ENCODE measurements around the gene ZNF41.

Gene ZNF41

GRCh38 chrX:47507153-47507867 is 24.3 kb upstream of the ZNF41 start:
- Histone ChIP-seq H3K27me3 (ENCODE audit: insufficient read depth, low read length, poor library complexity) (no peaks in the 10 kb centered on the region), H3K9me3 (ENCODE audit: insufficient read depth, low read length, severe bottlenecking) (no peaks in the 10 kb centered on the region), H3K9ac (ENCODE audit: low read depth, low read length) (no peak overlapping the region), H3K79me2 (ENCODE audit: insufficient read depth, low read length) (no peaks in the 10 kb centered on the region), H3K4me3 (ENCODE audit: low read depth in 1 of 2, low read length in 2 of 2) (no peak overlapping the region), H3K36me3 (ENCODE audit: insufficient read depth, low read length) (no peaks in the 10 kb centered on the region), H4K20me1 (ENCODE audit: insufficient read depth, low read length) (no peaks in the 10 kb centered on the region), H3K4me1 (ENCODE audit: insufficient read depth, low read length) (0 out of 2 replicates have a peak, but pooled peaks cover under 1% of the 10 kb centered on the region), H3K4me2 (ENCODE audit: insufficient read depth, low read length) (no peak overlapping the region), H2AFZ (ENCODE audit: low read depth, low read length) (no peak overlapping the region), H3K27ac (ENCODE audit: low read length) (no peak overlapping the region)
- TF ChIP-seq CTCF (IDR thresholded peaks at IDR 0.05; ENCODE audit: borderline replicate concordance, extremely low read depth, low read length, poor library complexity, severe bottlenecking) (no peak), EZH2 (IDR thresholded peaks at IDR 0.05; ENCODE audit: borderline replicate concordance, low read depth, low read length, severe bottlenecking) (no peak)
- ATAC-seq (ENCODE audit: insufficient read depth, low read depth) (no peak), DNase-seq (no peak)

- Histone ChIP-seq H3K4me2 (ENCODE audit: insufficient read depth, low read length) (no peak overlapping the region), H3K9ac (ENCODE audit: low read depth, low read length) (no peak overlapping the region), H3K9me3 (ENCODE audit: insufficient read depth, low read length, severe bottlenecking) (no peaks in the 10 kb centered on the region), H3K36me3 (ENCODE audit: insufficient read depth, low read length) (no peaks in the 10 kb centered on the region), H3K79me2 (ENCODE audit: insufficient read depth, low read length) (no peaks in the 10 kb centered on the region), H3K27ac (ENCODE audit: low read length) (no peak overlapping the region), H3K4me1 (ENCODE audit: insufficient read depth, low read length) (no peaks in the 10 kb centered on the region), H3K4me3 (ENCODE audit: low read depth in 1 of 2, low read length in 2 of 2) (no peak overlapping the region), H4K20me1 (ENCODE audit: insufficient read depth, low read length) (no peaks in the 10 kb centered on the region), H3K27me3 (ENCODE audit: insufficient read depth, low read length, poor library complexity) (no peaks in the 10 kb centered on the region), H2AFZ (ENCODE audit: low read depth, low read length) (no peak overlapping the region)
- TF ChIP-seq EZH2 (IDR thresholded peaks at IDR 0.05; ENCODE audit: borderline replicate concordance, low read depth, low read length, severe bottlenecking), result no peak
- no peak for TF ChIP-seq CTCF (IDR thresholded peaks at IDR 0.05; ENCODE audit: borderline replicate concordance, extremely low read depth, low read length, poor library complexity, severe bottlenecking)
- ATAC-seq (ENCODE audit: insufficient read depth, low read depth) (no peak), DNase-seq (no peak)
Measured at GRCh38 chrX:47503151-47503550, 20.1 kb upstream of the ZNF41 start.

- TF ChIP-seq CTCF (IDR thresholded peaks at IDR 0.05; ENCODE audit: borderline replicate concordance, extremely low read depth, low read length, poor library complexity, severe bottlenecking) (no peak), EZH2 (IDR thresholded peaks at IDR 0.05; ENCODE audit: borderline replicate concordance, low read depth, low read length, severe bottlenecking) (no peak)
- Histone ChIP-seq H3K4me2 (ENCODE audit: insufficient read depth, low read length) (no peak overlapping the region), H2AFZ (ENCODE audit: low read depth, low read length) (no peak overlapping the region), H3K9ac (ENCODE audit: low read depth, low read length) (no peak overlapping the region), H3K27ac (ENCODE audit: low read length) (no peak overlapping the region), H3K9me3 (ENCODE audit: insufficient read depth, low read length, severe bottlenecking) (no peaks in the 10 kb centered on the region), H3K36me3 (ENCODE audit: insufficient read depth, low read length) (no peaks in the 10 kb centered on the region), H3K4me1 (ENCODE audit: insufficient read depth, low read length) (no peaks in the 10 kb centered on the region), H3K79me2 (ENCODE audit: insufficient read depth, low read length) (no peaks in the 10 kb centered on the region), H3K4me3 (ENCODE audit: low read depth in 1 of 2, low read length in 2 of 2) (no peak overlapping the region), H3K27me3 (ENCODE audit: insufficient read depth, low read length, poor library complexity) (no peaks in the 10 kb centered on the region), H4K20me1 (ENCODE audit: insufficient read depth, low read length) (no peaks in the 10 kb centered on the region)
- ATAC-seq (ENCODE audit: insufficient read depth, low read depth), result no peak
- no peak for DNase-seq
Measured at GRCh38 chrX:47502316-47503125, 19.5 kb upstream of the ZNF41 start.

Data from DND-41 (cell line).